HG02981 (cell line): ENCODE data around the gene SLC35F3.

Experiments
- ATAC-seq: cut with Tn5 transposase; IDR thresholded peaks from one replicate; pipeline ENCODE4 v1.9.1; 2021; ENCODE audit warnings: mild to moderate bottlenecking, moderate library complexity; ENCODE audit not compliant: unreplicated experiment

Gene SLC35F3

DNA sequence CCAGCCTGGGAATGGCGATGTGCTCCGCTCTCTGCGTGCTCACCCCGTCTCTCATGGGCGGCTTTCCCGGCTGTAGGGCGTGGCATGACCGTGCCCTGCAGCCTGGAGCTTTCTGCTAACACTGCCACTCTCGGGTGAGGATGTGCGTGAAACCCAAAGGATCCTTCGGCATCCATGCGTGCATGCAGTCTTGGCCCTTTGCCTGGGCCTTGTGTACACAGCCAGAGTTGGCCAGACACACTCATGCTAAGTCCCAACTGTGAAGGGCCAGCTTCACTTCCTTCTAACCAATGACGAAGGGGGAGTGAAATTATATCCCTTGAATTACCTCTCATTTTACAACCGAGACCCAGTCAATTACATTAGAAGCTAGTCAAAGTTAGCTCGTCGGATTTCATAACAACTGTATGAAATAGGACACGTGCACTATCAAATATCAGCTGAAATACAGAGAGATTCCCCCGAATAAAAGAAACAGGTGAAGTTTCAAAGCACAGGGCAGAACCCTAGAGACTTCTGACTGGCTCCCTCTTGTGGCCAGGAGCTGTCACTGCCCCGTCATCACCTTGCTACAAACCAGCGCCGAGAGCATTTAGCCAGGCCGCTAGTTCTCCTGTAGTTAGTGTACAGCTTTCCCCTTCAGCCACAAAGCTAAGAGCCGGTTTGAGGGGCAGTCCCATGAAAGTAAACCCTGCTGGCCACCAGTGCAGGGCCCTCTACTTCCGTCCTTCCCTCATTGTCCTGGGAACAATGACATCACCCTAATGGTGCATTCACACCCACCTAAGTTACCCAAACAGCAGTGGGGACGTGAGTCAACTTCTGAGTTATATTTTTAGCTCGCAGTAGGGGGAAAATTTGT, 405.4 kb downstream of the SLC35F3 start:
- peak; percentile 79 for ATAC-seq

DNA sequence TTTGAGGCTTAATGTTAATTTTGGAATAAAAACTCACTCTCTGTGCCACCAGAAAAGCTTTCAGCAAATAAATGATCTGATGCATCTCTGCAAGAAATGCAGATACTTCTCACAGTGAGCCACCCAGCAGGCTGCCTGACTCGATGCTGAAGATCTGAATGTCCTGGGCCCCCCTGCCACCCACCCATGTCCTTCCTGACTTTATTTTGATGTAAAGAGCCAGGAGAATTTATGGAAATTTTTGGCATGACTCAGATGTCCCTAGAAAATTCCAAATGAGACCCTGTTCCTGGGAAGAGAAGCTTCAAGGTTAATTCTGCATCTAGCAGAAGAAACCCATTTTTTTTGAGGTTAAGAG, 406.0 kb downstream of the SLC35F3 start:
- ATAC-seq = no peak

DNA sequence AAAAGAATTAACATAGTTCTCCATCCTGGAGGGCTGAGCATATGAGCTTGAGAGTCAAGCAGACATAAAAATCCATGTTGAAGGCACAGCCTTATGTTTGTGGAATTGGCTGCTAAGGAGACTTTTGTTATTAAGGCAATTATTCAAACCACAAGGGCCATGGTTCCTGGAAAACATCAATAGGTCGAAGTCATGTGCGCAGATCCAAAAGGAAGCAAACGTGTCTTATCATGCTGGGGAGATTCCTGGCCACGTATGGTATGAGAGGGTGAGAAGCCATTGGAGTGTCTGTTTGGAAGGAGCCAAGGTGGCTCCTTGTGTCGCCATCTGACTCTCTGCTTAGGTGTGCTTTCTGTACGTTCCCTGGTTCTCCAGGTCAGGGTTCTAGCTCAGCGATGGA, 406.9 kb downstream of the SLC35F3 start:
- ATAC-seq = no peak

DNA sequence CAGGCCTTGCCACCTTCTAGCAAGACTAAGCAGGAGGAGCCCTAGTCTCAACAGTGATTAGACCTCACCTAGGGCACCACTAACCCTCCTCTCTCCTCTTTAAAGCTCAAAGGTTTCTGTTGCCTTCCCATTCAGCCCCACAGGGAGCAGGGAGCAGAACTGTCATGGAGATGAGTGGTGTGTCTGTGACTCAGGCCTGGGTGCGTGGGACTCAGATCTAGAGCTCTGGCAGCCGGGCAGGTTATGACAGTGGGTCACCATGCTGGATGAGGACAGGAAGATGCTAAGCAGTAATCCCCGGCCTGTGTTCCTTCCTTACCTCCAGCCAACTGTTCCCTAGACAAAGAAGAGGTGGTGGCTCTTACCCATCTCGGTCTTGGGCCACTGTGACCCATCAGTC, 408.7 kb downstream of the SLC35F3 start:
- no peak for ATAC-seq

DNA sequence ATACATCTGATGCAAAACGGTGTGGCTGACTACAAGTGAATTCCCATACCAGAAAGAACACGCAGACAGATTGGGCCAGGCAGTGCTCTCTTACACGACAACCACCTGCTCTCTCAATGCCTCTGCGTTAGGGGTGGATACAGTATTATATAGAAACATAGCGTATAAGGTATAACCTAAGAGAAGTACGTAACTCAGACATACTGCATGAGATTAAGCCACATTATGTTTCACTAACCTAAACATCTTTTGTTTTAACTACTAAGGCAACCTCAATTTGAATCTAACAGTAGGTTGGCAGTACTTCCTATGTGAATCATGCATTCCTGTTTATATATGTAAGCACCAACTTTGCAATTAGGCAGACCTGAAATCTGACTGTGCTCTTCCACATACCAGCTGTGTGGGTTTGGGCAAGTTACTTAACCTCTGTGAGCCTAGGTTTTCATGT, 410.6 kb downstream of the SLC35F3 start:
- ATAC-seq = no peak

DNA sequence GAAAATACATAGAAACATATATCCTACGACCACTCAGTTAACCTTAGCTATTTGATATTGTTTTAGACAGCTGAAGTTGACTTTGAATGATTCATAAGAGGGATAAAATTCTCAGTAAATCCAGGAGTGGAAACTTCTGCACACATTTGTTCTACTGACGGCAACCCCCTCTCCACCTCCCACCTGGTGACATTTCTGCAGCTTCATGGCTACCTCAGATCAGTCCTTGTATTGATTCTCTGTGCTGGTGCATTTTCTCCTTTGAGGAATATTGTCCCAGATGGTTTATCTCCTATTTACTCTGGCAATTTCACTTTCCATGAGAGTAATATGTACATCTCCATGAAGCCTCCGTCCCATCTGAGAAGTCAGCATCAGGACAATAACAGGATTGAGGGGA, 411.1 kb downstream of the SLC35F3 start:
- no peak for ATAC-seq

DNA sequence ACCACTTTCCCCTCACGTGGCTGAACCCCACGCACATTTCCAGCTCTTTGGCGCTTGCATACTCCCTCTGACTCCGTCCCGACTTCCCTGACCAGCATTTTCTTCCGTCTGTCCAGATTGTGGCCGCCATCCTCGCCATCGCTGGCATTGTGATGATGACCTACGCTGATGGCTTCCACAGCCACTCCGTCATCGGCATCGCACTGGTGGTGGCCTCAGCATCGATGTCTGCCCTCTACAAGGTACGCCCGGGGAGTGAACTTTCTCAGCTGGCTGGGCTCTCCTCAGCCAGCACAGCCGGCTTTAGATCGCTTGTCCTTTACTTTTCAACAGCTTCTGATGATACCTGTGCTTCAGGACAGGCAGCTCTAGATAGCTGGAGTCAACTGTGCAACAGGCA, 412.0 kb downstream of the SLC35F3 start:
- ATAC-seq = no peak

DNA sequence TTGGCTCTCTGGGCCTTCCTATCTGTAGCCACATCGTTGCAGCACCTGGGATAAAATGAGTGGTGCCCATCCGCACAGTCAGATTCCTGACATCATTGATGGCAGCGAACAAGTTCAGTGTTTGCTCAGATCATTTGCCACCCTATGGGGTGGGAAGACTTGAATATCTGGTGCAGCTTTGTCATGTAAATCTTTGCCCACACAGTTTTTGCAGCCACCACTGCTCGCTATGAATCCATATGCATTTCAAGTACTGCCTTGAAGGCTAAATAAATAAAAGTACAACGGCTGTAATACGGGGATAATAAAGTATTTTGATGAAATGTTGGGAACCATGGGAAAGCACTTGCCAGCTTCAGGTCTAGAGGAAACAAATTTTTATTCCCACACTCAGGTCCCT, 412.5 kb downstream of the SLC35F3 start:
- ATAC-seq = no peak

DNA sequence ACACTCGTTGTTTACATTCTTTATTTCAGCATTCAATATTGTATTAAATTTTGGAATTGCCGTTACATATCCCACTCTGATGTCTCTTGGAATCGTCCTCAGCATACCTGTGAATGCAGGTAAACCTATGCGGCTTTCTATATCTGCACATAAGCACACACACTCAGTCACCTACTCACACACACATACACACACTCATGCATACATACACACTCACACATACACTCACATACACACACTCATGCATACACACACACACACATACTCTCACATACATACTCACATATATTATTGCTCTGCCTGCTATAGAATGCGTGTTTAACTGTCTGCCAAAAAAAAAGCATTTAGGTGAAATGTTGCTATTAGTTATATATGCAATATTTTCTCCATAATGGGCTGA, 415.6 kb downstream of the SLC35F3 start:
- no peak for ATAC-seq

DNA sequence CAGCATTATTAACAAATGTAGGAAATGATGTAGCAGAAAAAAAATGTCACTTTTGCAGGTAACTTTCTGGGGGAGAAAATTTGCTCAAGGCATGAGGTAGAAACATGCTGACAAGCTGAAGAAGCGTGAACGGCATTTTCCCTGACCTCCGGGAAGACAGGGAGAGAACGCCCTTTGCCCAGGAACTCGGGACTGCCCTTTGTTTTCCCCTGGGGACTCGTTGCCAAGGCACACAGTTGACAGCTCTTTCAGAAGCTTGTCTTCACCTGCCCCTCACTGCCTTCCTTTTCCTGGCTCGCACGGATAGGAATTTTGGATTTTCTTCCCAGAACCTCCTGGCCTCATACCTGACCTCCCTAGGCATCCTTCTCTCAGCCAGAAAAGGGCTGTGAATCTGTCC, 416.1 kb downstream of the SLC35F3 start:
- no peak for ATAC-seq

DNA sequence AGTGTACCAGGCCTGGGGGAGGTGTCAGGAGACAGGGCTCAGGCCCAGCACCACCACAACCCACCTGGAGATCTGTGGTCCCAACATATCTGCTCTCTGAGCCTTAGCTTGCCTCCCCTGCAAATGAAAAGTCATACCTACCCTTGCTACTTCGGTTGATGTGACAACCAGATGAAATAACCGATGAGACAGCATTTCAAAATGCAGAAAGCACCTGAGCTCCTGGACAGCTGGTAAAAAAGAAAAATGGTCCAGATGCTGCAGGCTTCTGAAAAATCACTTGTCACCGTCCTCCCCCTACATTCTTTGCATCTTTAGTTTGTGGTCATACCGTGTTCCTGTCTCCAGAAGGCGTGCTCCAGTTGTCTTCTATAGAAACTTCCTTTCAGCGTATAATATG, 416.8 kb downstream of the SLC35F3 start:
- ATAC-seq = no peak

DNA sequence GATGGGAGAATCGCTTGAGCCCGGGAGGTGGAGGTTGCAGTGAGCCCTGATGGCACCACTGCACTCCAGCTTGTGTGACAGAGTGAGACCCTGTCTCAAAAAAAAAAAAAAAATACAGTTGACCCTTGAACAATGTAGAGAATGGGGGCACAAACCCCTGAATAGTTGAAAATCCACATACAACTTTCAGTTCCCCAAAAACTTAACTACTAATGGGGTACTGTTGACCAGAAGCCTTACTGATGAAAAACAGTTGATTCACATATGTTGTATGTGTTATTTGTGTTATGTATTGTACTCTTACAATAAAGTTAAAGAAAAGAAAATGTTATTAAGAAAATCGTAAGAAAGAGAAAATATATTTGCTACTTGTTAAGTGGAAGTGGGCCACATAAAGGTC, 417.6 kb downstream of the SLC35F3 start:
- ATAC-seq = no peak

DNA sequence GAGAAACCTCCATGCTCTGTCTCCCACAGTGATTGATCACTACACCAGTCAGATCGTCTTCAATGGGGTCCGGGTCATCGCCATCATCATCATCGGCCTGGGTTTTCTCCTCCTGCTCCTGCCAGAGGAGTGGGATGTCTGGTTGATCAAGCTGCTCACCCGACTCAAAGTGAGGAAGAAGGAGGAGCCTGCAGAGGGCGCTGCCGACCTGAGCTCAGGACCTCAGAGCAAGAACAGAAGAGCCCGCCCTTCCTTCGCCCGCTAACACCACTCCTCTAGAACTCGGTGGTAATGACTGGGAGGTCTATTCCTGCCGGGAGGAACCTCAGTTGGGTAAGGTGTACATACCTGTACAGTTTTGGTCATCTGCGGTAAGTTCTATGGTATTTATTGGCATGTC, 418.5 kb downstream of the SLC35F3 start:
- ATAC-seq = no peak

DNA sequence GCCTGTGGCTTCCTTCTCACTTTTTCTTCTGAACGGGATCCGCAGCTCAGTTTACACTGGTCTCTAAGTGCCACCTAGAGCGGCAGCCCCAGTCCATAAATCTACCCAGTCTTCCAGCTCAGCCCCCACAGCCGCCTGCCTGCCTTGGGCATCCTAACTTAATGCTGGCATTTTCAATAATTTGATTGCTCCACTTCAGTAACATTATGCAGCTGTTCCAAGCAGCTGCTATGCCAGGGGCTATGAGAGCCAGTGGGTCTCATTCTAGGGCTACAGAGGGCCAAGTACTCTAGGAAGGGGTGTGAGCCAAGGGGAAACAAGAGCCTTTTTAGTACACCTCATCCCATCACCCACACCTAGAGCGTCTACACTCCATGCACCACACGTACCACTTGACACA, 420.3 kb downstream of the SLC35F3 start:
- no peak for ATAC-seq

DNA sequence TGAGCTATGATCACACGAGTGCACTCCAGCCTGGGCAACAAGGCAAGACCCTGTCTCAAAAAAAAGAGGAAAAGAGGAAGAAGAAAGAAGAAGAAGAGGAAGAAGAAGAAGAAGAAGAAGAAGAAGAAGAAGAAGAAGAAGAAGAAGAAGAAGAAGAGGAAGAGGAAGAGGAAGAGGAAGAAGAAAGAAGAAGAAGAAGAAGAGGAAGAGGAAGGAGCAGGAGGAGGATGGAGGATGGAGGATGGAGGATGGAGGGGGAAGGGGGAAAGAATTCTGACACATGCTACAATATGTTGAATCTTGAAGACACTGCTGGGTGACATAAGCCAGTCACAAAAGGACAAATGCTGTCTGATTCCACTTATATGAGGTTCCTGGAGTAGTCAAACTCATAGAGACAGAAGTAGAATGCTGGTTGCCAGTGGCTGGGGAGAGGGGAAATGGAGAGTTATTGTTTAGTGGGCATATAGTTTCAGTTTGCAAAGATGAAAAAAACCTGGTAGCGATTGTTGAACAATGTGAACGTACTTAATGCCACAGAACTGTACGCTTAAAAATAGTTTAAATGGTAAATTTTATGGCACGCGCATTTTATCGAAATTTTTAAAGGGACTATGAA, 421.5 kb downstream of the SLC35F3 start:
- ATAC-seq = no peak

DNA sequence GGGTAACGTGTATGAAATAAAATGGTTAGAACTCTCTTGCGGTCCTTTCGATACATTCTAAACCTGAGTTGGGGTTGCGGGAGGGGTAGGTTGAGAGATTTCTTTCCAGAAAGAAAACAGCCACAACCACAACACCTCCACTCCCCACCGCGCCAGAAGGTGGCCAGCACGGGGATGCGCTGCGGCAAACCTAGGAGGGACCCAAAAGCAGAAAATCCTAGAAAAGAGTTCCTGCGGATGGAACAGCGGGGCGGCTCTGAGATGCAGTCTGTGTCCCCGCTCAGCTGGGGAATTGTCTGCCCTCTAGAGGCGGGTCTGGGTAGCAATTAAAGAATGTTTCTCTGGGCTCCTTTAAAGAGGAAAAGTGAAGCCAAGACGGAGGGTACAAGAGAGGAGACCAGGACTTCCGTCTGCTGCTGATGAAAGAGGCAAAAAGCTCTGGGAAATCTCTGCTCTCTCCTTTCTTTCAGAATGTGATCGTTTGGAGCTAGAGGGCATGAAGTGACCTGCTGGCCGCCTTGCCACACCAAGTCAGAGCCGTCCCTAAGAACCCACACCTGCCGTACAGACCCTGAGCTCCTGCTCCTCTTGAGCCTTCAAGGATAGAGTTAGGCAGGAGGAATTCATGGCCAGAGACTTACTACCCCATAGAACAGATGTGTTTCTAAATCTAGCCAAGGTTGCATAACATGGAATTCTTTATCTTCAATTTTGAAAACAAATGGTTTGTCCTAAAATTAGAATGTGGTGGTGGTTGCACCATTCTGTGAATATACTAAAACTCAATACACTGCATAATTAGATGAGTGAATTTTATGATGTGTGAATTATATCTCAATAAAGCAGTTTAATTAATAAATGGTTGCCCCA, 422.3 kb downstream of the SLC35F3 start:
- ATAC-seq = peak; percentile 73

DNA sequence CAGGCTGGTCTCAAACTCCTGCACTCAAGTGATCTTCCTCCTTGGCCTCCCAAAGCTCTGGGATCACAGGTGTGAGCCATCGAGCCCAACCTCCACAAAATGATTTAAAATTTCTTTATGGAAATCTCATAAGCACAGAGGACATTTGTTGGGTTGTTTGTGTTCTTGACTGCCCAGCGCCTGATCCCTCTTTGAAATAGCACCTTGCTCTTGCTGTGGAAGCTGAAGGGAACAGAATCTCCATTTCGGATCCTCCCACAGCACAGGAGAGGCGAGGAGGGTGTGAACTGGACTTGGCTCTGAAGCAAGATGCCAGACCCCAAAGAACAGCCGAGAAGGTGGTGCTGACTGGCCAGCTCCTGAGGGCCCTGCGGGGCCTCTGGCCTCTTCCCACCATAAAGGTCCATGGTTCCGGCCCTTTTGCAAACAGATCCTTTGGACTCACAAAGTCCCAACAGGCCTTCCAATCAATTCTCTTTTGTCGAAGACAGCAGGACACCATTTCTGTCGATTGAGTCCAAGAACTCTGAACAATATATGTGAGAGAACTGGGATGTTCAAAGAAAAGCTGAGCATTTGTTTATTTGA, 423.2 kb downstream of the SLC35F3 start:
- ATAC-seq = no peak

DNA sequence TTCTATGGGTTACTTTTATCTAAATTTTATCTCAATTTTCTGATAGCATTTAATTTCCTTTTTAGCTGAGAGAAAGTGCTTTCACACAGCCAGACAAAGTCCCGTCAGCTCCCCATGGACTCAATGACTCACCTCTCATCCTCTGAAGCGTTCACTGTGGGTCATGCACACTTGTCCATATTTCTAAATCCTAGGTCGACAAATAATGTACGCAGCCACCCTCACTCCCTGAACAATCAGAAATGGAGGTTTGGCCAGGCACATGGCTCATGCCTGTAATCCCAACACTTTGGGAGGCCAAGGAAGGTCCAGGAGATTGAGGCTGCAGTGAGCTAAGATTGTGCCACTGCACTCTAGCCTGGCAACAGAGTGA, 426.4 kb downstream of the SLC35F3 start:
- ATAC-seq = no peak

DNA sequence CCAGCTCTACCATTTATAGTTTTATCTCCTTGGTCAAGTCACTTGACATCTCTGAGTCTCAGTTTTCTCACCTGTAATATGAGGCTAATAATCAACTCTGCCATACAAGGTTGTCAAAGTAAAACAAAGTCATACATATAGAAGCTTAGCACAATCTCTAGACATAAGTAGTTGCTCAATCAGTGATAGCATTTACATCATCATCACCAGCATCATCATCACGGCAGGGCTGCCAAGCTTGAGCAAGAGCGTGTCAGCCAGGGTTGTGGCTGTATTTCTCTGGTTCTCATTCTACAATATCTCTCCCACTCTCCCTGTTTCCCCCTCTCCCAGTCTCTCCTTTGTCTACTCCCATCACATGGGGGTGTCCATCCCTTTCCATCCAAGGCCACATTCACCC, 427.0 kb downstream of the SLC35F3 start:
- no peak for ATAC-seq

DNA sequence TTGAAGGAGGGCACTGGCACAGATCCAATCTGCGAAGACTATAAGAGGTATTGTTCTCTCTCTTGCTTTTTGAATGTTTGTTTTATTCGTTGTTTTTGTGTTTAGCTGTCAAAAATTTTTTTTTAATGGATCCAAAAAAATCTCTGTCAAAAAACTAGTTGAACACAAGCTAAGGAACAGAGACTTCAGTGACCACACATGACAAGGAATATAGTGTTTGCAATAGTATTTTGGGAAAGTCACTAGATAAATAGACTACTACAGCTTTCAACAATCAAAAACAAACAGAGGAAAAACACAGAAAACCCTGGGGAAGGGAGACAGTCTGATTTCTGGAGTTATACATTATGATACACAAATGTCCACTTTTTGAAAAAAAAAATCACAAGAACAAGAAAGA, 431.9 kb downstream of the SLC35F3 start:
- ATAC-seq = no peak

DNA sequence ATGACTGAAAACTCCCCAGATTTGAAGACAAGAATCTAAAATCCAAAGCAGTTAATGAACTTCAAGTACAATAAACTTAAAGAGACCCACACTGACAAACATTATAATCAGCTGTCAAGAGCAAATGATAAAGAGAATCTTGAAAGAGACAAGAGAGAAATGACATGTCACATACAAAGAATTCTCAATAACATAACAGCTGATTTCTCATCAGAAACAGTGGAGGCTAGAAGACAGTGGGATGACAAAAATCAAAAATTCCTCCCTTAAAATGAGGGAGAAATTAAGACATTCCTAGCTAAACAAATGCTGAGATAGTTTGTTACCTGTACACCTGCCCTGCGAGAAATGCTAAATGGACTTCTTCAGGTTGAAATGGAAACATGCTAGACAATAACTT, 432.8 kb downstream of the SLC35F3 start:
- ATAC-seq = no peak
